GM23338 (cell line): ENCODE data around the gene SPZ1. TPM values are rescaled to one million over a fixed set of nuclear protein-coding genes. Genes with fewer than 3 reads are reported as not detected.

Experiments
- ATAC-seq: fragments of 200-7000 bp; cut with Tn5 transposase; 3 replicates; pipeline ENCODE4 v1.9.1; 2020
- DNase-seq: peaks from one replicate; pipeline ENCODE4 v3.0.0-alpha.2; 2015; ENCODE audit warnings: low spot score
- H2AFZ ChIP-seq: fragments of 200-600 bp; sonication (generic); 2 replicates; pipeline ENCODE4 v1.8.0; 2016; ENCODE audit warnings: antibody characterized with exemption, mild to moderate bottlenecking, moderate library complexity
- H3F3A ChIP-seq: fragments of 200-600 bp; sonication (generic); replicated peaks from 2 replicates; pipeline ENCODE4 v1.8.0; 2017; ENCODE audit warnings: antibody characterized with exemption, mixed run types, low read depth
- H3K27ac ChIP-seq: fragments of 200-600 bp; sonication (generic); 2 replicates; pipeline ENCODE4 v1.6.1; 2016; ENCODE audit warnings: low read depth
- H3K27me3 ChIP-seq: fragments of 200-600 bp; sonication (generic); 2 replicates; pipeline ENCODE4 v1.8.0; 2016; ENCODE audit warnings: mild to moderate bottlenecking, mixed run types, moderate library complexity; ENCODE audit not compliant: insufficient read depth
- H3K36me3 ChIP-seq: fragments of 200-600 bp; sonication (generic); 2 replicates; pipeline ENCODE4 v1.8.0; 2016; ENCODE audit warnings: mild to moderate bottlenecking; ENCODE audit not compliant: insufficient read depth
- H3K4me1 ChIP-seq: fragments of 200-600 bp; sonication (generic); 2 replicates; pipeline ENCODE4 v1.8.0; 2016; ENCODE audit warnings: mild to moderate bottlenecking, moderate library complexity; ENCODE audit not compliant: insufficient read depth
- H3K4me2 ChIP-seq: fragments of 200-600 bp; sonication (generic); 2 replicates; pipeline ENCODE4 v1.7.1; 2017; ENCODE audit warnings: mixed run types
- H3K4me3 ChIP-seq: fragments of 200-600 bp; sonication (generic); 2 replicates; pipeline ENCODE4 v1.6.1; 2016; ENCODE audit warnings: mixed run types
- H3K79me2 ChIP-seq: fragments of 200-600 bp; sonication (generic); replicated peaks from 2 replicates; pipeline ENCODE4 v1.8.0; 2017; ENCODE audit warnings: mild to moderate bottlenecking; ENCODE audit not compliant: insufficient read depth
- H3K9me2 ChIP-seq: fragments of 200-600 bp; sonication (generic); 2 replicates; pipeline ENCODE4 v1.8.0; 2017; ENCODE audit not compliant: insufficient read depth
- H4K20me1 ChIP-seq: fragments of 200-600 bp; sonication (generic); replicated peaks from 2 replicates; pipeline ENCODE4 v1.8.0; 2017; ENCODE audit warnings: mild to moderate bottlenecking; ENCODE audit not compliant: insufficient read depth
- H3K27ac Mint-ChIP-seq: 2 replicates; pipeline ENCODE4 v1.8.0; 2020; ENCODE audit warnings: inconsistent platforms, mild to moderate bottlenecking, moderate library complexity, mixed read lengths
- H3K27me3 Mint-ChIP-seq: 3 replicates; pipeline ENCODE4 v1.8.0; 2022; ENCODE audit warnings: low read depth, mild to moderate bottlenecking, moderate library complexity, mixed read lengths, inconsistent platforms; ENCODE audit not compliant: insufficient read depth, poor library complexity
- H3K36me3 Mint-ChIP-seq: 3 replicates; pipeline ENCODE4 v1.8.0; 2021; ENCODE audit warnings: low read depth, mild to moderate bottlenecking, inconsistent platforms, moderate library complexity, mixed read lengths
- H3K4me1 Mint-ChIP-seq: 3 replicates; pipeline ENCODE4 v1.8.0; 2020; ENCODE audit warnings: mild to moderate bottlenecking, inconsistent platforms, mixed read lengths
- H3K4me3 Mint-ChIP-seq: 3 replicates; pipeline ENCODE4 v1.8.0; 2021; ENCODE audit warnings: moderate library complexity, mild to moderate bottlenecking, inconsistent platforms, mixed read lengths
- H3K9me3 Mint-ChIP-seq: 3 replicates; pipeline ENCODE4 v1.8.0; 2020; ENCODE audit warnings: moderate library complexity, mild to moderate bottlenecking, inconsistent platforms, mixed read lengths
- EZH2 ChIP-seq: fragments of 200-600 bp; sonication (generic); IDR thresholded peaks from one replicate; pipeline ENCODE4 v1.8.0; 2017; ENCODE audit warnings: antibody characterized with exemption, mild to moderate bottlenecking, low read depth; ENCODE audit not compliant: unreplicated experiment
- EZH2phosphoT487 ChIP-seq: fragments of 200-600 bp; sonication (generic); IDR thresholded peaks from one replicate; pipeline ENCODE4 v1.8.1; 2018; ENCODE audit warnings: antibody characterized with exemption; ENCODE audit not compliant: unreplicated experiment
- JUNB ChIP-seq: IDR thresholded peaks from one replicate; pipeline ENCODE4 v1.6.1; 2016; ENCODE audit warnings: antibody characterized with exemption; ENCODE audit not compliant: unreplicated experiment
- NANOG ChIP-seq: IDR thresholded peaks from 2 replicates; pipeline ENCODE4 v1.6.1; 2016; ENCODE audit warnings: antibody characterized with exemption, borderline replicate concordance
- POLR2AphosphoS5 ChIP-seq: IDR thresholded peaks from 2 replicates; pipeline ENCODE4 v1.6.1; 2016; ENCODE audit warnings: antibody characterized with exemption, low read depth
- STAT1 ChIP-seq: IDR thresholded peaks from one replicate; pipeline ENCODE4 v1.6.1; 2016; ENCODE audit warnings: antibody characterized with exemption; ENCODE audit not compliant: unreplicated experiment
- ZNF331 ChIP-seq: fragments of 250-450 bp; sonication (Bioruptor Pico); IDR thresholded peaks from 2 replicates; pipeline ENCODE4 v1.5.0; 2020; ENCODE audit warnings: low read depth, mild to moderate bottlenecking, moderate library complexity
- polyA plus RNA-seq: library from polyadenylated mRNA; unstranded; fragments of >200 nt; fragmentation: Nextera tagmentation; extraction: Ambion mirVana; gene quantifications from 2 replicates; pipeline ENCODE4 v1.2.1, GENCODE V29; 2016
- total RNA-seq: library from RNA; depleted of rRNA; stranded (reverse); fragments of >200 nt; shearing (Covaris generic); gene quantifications from 2 replicates; pipeline ENCODE4 v1.2.3, GENCODE V29; 2014
- TF ChIP-seq, protein P1 (sequence below): IDR thresholded peaks from one replicate; pipeline ENCODE4 v1.6.1; 2018; ENCODE audit warnings: antibody characterized with exemption; ENCODE audit not compliant: unreplicated experiment
- TF ChIP-seq, protein P2 (sequence below), 2 experiments: fragments of 200-600 bp in 1 of 2; sonication (generic) in 1 of 2; conservative IDR thresholded peaks; 2 replicates each; pipeline versions ENCODE4 v1.5.1 to v1.6.1; 2016 to 2017; ENCODE audit warnings: antibody characterized with exemption in 2 of 2, low read depth in 2 of 2, mild to moderate bottlenecking in 2 of 2, moderate library complexity in 1 of 2
- TF ChIP-seq, protein P3 (sequence below): IDR thresholded peaks from 2 replicates; pipeline ENCODE4 v1.6.1; 2016; ENCODE audit warnings: antibody characterized with exemption
- TF ChIP-seq, protein P4 (sequence below): fragments of 250-450 bp; sonication (Bioruptor Pico); IDR thresholded peaks from 2 replicates; pipeline ENCODE4 v1.5.0; 2020; ENCODE audit warnings: mild to moderate bottlenecking, moderate library complexity

SPZ1 gene
- total and polyA plus RNA-seq, 2 experiments from 2014 or later, result not detected

DNA sequence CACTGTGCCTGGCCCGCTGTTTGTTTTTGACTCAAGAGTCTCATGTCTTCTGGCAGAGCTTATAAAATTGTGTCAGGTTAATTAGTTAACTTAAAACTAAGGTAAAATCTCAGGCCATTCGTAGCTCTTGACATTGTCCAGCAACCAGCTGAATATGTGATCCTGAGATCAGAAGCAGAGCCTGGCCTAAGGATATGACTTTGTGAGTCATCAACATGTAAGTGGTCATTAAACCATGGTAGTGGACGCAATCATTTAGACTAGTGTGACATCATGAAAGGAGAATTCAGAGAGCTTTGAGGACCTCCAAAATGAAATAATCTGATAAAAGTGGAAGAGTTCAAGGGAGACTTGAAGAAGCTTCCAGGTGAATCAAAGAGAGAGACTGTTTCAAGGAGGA is 23.3 kb downstream of the SPZ1 start:
- Histone ChIP-seq H3K36me3 (no peaks in the 10 kb centered on the region), H3K27ac (no peak overlapping the region), H3K79me2 (no peaks in the 10 kb centered on the region), H4K20me1 (no peaks in the 10 kb centered on the region), H3K9me2 (no peaks in the 10 kb centered on the region), H3F3A (no peaks in the 10 kb centered on the region), H2AFZ (0 out of 2 replicates have a peak overlapping the region, but pooled peaks have one; percentile 0), H3K4me2 (no peak overlapping the region), H3K27me3 (no peaks in the 10 kb centered on the region), H3K4me3 (no peak overlapping the region), H3K4me1 (no peaks in the 10 kb centered on the region)
- Mint-ChIP-seq H3K9me3 (no peaks in the 10 kb centered on the region), H3K27me3 (no peaks in the 10 kb centered on the region), H3K4me1 (no peaks in the 10 kb centered on the region), H3K36me3 (no peaks in the 10 kb centered on the region), H3K27ac (no peak overlapping the region), H3K4me3 (no peak overlapping the region)
- TF ChIP-seq, protein P1, sequence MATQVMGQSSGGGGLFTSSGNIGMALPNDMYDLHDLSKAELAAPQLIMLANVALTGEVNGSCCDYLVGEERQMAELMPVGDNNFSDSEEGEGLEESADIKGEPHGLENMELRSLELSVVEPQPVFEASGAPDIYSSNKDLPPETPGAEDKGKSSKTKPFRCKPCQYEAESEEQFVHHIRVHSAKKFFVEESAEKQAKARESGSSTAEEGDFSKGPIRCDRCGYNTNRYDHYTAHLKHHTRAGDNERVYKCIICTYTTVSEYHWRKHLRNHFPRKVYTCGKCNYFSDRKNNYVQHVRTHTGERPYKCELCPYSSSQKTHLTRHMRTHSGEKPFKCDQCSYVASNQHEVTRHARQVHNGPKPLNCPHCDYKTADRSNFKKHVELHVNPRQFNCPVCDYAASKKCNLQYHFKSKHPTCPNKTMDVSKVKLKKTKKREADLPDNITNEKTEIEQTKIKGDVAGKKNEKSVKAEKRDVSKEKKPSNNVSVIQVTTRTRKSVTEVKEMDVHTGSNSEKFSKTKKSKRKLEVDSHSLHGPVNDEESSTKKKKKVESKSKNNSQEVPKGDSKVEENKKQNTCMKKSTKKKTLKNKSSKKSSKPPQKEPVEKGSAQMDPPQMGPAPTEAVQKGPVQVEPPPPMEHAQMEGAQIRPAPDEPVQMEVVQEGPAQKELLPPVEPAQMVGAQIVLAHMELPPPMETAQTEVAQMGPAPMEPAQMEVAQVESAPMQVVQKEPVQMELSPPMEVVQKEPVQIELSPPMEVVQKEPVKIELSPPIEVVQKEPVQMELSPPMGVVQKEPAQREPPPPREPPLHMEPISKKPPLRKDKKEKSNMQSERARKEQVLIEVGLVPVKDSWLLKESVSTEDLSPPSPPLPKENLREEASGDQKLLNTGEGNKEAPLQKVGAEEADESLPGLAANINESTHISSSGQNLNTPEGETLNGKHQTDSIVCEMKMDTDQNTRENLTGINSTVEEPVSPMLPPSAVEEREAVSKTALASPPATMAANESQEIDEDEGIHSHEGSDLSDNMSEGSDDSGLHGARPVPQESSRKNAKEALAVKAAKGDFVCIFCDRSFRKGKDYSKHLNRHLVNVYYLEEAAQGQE, result no peak
- no peak for TF ChIP-seq STAT1
- no peak for TF ChIP-seq POLR2AphosphoS5
- TF ChIP-seq, protein P2, sequence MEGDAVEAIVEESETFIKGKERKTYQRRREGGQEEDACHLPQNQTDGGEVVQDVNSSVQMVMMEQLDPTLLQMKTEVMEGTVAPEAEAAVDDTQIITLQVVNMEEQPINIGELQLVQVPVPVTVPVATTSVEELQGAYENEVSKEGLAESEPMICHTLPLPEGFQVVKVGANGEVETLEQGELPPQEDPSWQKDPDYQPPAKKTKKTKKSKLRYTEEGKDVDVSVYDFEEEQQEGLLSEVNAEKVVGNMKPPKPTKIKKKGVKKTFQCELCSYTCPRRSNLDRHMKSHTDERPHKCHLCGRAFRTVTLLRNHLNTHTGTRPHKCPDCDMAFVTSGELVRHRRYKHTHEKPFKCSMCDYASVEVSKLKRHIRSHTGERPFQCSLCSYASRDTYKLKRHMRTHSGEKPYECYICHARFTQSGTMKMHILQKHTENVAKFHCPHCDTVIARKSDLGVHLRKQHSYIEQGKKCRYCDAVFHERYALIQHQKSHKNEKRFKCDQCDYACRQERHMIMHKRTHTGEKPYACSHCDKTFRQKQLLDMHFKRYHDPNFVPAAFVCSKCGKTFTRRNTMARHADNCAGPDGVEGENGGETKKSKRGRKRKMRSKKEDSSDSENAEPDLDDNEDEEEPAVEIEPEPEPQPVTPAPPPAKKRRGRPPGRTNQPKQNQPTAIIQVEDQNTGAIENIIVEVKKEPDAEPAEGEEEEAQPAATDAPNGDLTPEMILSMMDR (conservative IDR thresholded peaks at IDR 0.05; ENCODE audit: low read depth in 2 of 2), result no peak
- TF ChIP-seq JUNB, result no peak
- TF ChIP-seq, protein P3, sequence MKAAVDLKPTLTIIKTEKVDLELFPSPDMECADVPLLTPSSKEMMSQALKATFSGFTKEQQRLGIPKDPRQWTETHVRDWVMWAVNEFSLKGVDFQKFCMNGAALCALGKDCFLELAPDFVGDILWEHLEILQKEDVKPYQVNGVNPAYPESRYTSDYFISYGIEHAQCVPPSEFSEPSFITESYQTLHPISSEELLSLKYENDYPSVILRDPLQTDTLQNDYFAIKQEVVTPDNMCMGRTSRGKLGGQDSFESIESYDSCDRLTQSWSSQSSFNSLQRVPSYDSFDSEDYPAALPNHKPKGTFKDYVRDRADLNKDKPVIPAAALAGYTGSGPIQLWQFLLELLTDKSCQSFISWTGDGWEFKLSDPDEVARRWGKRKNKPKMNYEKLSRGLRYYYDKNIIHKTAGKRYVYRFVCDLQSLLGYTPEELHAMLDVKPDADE, result no peak
- TF ChIP-seq EZH2, result no peak
- no peak for TF ChIP-seq ZNF331
- TF ChIP-seq, protein P4, sequence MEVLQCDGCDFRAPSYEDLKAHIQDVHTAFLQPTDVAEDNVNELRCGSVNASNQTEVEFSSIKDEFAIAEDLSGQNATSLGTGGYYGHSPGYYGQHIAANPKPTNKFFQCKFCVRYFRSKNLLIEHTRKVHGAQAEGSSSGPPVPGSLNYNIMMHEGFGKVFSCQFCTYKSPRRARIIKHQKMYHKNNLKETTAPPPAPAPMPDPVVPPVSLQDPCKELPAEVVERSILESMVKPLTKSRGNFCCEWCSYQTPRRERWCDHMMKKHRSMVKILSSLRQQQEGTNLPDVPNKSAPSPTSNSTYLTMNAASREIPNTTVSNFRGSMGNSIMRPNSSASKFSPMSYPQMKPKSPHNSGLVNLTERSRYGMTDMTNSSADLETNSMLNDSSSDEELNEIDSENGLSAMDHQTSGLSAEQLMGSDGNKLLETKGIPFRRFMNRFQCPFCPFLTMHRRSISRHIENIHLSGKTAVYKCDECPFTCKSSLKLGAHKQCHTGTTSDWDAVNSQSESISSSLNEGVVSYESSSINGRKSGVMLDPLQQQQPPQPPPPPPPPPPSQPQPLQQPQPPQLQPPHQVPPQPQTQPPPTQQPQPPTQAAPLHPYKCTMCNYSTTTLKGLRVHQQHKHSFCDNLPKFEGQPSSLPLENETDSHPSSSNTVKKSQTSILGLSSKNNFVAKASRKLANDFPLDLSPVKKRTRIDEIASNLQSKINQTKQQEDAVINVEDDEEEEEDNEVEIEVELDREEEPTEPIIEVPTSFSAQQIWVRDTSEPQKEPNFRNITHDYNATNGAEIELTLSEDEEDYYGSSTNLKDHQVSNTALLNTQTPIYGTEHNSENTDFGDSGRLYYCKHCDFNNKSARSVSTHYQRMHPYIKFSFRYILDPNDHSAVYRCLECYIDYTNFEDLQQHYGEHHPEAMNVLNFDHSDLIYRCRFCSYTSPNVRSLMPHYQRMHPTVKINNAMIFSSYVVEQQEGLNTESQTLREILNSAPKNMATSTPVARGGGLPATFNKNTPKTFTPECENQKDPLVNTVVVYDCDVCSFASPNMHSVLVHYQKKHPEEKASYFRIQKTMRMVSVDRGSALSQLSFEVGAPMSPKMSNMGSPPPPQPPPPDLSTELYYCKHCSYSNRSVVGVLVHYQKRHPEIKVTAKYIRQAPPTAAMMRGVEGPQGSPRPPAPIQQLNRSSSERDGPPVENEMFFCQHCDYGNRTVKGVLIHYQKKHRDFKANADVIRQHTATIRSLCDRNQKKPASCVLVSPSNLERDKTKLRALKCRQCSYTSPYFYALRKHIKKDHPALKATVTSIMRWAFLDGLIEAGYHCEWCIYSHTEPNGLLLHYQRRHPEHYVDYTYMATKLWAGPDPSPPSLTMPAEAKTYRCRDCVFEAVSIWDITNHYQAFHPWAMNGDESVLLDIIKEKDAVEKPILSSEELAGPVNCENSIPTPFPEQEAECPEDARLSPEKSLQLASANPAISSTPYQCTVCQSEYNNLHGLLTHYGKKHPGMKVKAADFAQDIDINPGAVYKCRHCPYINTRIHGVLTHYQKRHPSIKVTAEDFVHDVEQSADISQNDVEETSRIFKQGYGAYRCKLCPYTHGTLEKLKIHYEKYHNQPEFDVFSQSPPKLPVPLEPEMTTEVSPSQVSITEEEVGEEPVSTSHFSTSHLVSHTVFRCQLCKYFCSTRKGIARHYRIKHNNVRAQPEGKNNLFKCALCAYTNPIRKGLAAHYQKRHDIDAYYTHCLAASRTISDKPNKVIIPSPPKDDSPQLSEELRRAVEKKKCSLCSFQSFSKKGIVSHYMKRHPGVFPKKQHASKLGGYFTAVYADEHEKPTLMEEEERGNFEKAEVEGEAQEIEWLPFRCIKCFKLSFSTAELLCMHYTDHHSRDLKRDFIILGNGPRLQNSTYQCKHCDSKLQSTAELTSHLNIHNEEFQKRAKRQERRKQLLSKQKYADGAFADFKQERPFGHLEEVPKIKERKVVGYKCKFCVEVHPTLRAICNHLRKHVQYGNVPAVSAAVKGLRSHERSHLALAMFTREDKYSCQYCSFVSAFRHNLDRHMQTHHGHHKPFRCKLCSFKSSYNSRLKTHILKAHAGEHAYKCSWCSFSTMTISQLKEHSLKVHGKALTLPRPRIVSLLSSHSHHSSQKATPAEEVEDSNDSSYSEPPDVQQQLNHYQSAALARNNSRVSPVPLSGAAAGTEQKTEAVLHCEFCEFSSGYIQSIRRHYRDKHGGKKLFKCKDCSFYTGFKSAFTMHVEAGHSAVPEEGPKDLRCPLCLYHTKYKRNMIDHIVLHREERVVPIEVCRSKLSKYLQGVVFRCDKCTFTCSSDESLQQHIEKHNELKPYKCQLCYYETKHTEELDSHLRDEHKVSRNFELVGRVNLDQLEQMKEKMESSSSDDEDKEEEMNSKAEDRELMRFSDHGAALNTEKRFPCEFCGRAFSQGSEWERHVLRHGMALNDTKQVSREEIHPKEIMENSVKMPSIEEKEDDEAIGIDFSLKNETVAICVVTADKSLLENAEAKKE, result no peak
- no peak for TF ChIP-seq EZH2phosphoT487
- no peak for TF ChIP-seq NANOG
- no peak for DNase-seq
- no peak for ATAC-seq
